ENCODE measurements around the gene NDUFAF7.
"Not testable (repeated sequence)": the region's sequence is repeated elsewhere in the genome, so short reads cannot be mapped to it uniquely, and the experiment has no call there.

Gene NDUFAF7

GRCh38 chr2:37282746-37283145, 51.3 kb downstream of the NDUFAF7 start:
- no peak for DNase-seq

GRCh38 chr2:37283207-37283606, 51.7 kb downstream of the NDUFAF7 start:
- DNase-seq: no peak

GRCh38 chr2:37284381-37284780, 52.9 kb downstream of the NDUFAF7 start:
- DNase-seq: no peak

- no peak for DNase-seq
Observed at GRCh38 chr2:37287966-37288365, 56.5 kb downstream of the NDUFAF7 start.

- DNase-seq: no peak
Observed at GRCh38 chr2:37291680-37292079, 60.2 kb downstream of the NDUFAF7 start.

- DNase-seq: not testable (repeated sequence)
Observed at GRCh38 chr2:37294858-37295257, 63.4 kb downstream of the NDUFAF7 start.

- no peak for DNase-seq
Observed at GRCh38 chr2:37295469-37296073, 64.1 kb downstream of the NDUFAF7 start.

GRCh38 chr2:37297632-37298031, 66.2 kb downstream of the NDUFAF7 start:
- no peak for DNase-seq

All from hypothalamus (tissue), 51 donors.